Gastrocnemius medialis (tissue), 4 donors: ENCODE data around the gene OCLN.

Experiments used
- CTCF ChIP-seq, 5 experiments: fragments of 450-650 bp in 3 of 5; fragments of 200-600 bp in 2 of 5; sonication (generic) in 2 of 5; IDR thresholded peaks in 4 of 5; conservative IDR thresholded peaks in 1 of 5; 1 replicate in 4 of 5; 2 replicates in 1 of 5; pipeline ENCODE4 v1.5.1; 2016 to 2019; ENCODE audit warnings: antibody characterized with exemption in 5 of 5, mild to moderate bottlenecking in 3 of 5, moderate library complexity in 3 of 5
- POLR2A ChIP-seq, 2 donors: fragments of 450-650 bp; IDR thresholded peaks; one replicate each; pipeline ENCODE4 v1.6.1; 2017; ENCODE audit warnings: antibody characterized with exemption in 2 of 2, mild to moderate bottlenecking in 2 of 2, moderate library complexity in 2 of 2

DNA sequence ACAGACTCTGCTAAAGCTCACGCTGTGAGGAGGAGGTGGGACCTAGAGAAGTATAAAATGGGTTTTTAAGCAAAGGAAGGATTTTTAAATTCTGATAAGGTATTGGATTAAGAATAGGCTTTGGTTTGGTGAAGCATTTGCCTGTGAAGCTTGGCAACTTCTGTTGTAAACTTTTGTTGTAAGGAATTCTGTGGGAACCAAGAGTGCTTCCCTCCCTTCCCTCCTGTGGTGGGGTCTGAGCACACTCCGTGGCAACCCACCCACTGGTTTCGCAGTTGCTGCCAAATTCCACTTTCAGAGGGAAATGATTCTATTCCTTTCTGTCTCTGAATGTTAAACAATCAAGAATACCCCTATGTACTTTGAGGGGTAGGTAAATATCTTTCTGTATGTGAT lies 38.8 kb downstream of the OCLN start:
- TF ChIP-seq CTCF (IDR thresholded peaks at IDR 0.05 in 4 of 5, conservative IDR thresholded peaks at IDR 0.05 in 1 of 5) (no peak), POLR2A (IDR thresholded peaks at IDR 0.05) (no peak)
